ENCODE results near the gene KLRC4. TPM values are rescaled to one million over a fixed set of nuclear protein-coding genes. Genes with fewer than 3 reads are reported as not detected.

KLRC4 gene
- total RNA-seq, 1 experiment from 2014 or later = not detected

GRCh38 chr12:10358969-10359368 lies 50.6 kb downstream of the KLRC4 start:
- ChIA-PET POLR2A (ENCODE audit: unreplicated experiment) (no interaction called here), CTCF (no interaction called here)
- H3K4me3 ChIP-seq = no peak overlapping the region
- TF ChIP-seq CTCF (conservative IDR thresholded peaks at IDR 0.05) (no peak), EZH2 (IDR thresholded peaks at IDR 0.05; ENCODE audit: low read depth) (no peak)
- H3K9me2 ChIP-seq (ENCODE audit: insufficient read depth) = no peaks in the 10 kb centered on the region
- no peak overlapping the region for H3K27ac ChIP-seq
- no TSS peak for BruUV-seq (replicated peaks)
- H3K36me3 ChIP-seq (ENCODE audit: low read depth) = no peaks in the 10 kb centered on the region
- intact Hi-C loops (cut with micrococcal nuclease; ENCODE audit: unreplicated experiment) = no loop called here
- H4K20me1 ChIP-seq (ENCODE audit: insufficient read depth) = no peaks in the 10 kb centered on the region
- no peaks in the 10 kb centered on the region for H3F3A ChIP-seq (ENCODE audit: insufficient read depth, low read depth)
- no peaks in the 10 kb centered on the region for H3K9me3 ChIP-seq (ENCODE audit: insufficient read depth, low read depth)
- no peak overlapping the region for H3K4me2 ChIP-seq
- DNase-seq = no peak
- H2AFZ ChIP-seq = no peak overlapping the region
- H3K79me2 ChIP-seq (ENCODE audit: low read depth) = no peaks in the 10 kb centered on the region
- H3K4me1 ChIP-seq (replicated peaks; ENCODE audit: insufficient read depth) = peaks cover 15% of the 10 kb centered on the region
- H3K27me3 ChIP-seq (ENCODE audit: insufficient read depth, low read depth) = no peaks in the 10 kb centered on the region

GRCh38 chr12:10358131-10358530 lies 51.4 kb downstream of the KLRC4 start:
- TF ChIP-seq CTCF (conservative IDR thresholded peaks at IDR 0.05) = no peak
- no peak for TF ChIP-seq EZH2 (IDR thresholded peaks at IDR 0.05; ENCODE audit: low read depth)
- Histone ChIP-seq H3K4me1 (replicated peaks; ENCODE audit: insufficient read depth) (peaks cover 13% of the 10 kb centered on the region), H3K4me3 (no peak overlapping the region), H3K36me3 (ENCODE audit: low read depth) (no peaks in the 10 kb centered on the region), H2AFZ (no peak overlapping the region), H3K27me3 (ENCODE audit: insufficient read depth, low read depth) (no peaks in the 10 kb centered on the region), H3K9me2 (ENCODE audit: insufficient read depth) (no peaks in the 10 kb centered on the region), H3K9me3 (ENCODE audit: insufficient read depth, low read depth) (no peaks in the 10 kb centered on the region), H4K20me1 (ENCODE audit: insufficient read depth) (no peaks in the 10 kb centered on the region), H3K79me2 (ENCODE audit: low read depth) (no peaks in the 10 kb centered on the region), H3F3A (ENCODE audit: insufficient read depth, low read depth) (no peaks in the 10 kb centered on the region), H3K4me2 (no peak overlapping the region), H3K27ac (no peak overlapping the region)
- intact Hi-C loops (cut with micrococcal nuclease; ENCODE audit: unreplicated experiment) = no loop called here
- no peak for DNase-seq
- ChIA-PET POLR2A (ENCODE audit: unreplicated experiment) (no interaction called here), CTCF (no interaction called here)
- no TSS peak for BruUV-seq (replicated peaks)

Other genes starting within 250 kb of the KLRC4 start
- gene OLR1, start 237.6 kb downstream of the KLRC4 start, total RNA-seq (2021) = 20.2 and 22.4 TPM in 2 replicates
- 2.6 and 4.2 TPM in 2 replicates for gene TMEM52B, start 230.7 kb downstream of the KLRC4 start, total RNA-seq (2021)
- 85.6 and 143 TPM in 2 replicates for gene GABARAPL1, start 196.9 kb downstream of the KLRC4 start, total RNA-seq (2021)
- gene KLRD1, start 101.9 kb downstream of the KLRC4 start, total RNA-seq (2021) = 0.68 and 1.2 TPM in 2 replicates
- gene KLRK1, start 19.7 kb downstream of the KLRC4 start, total RNA-seq (2021) = not detected in 2 replicates
- not detected in 2 replicates for gene KLRC3, start 10.8 kb upstream of the KLRC4 start, total RNA-seq (2021)
- gene KLRC2, start 26.3 kb upstream of the KLRC4 start, total RNA-seq (2021) = not detected in 2 replicates
- not detected in 2 replicates for gene KLRC1, start 43.6 kb upstream of the KLRC4 start, total RNA-seq (2021)
- 0.96 and 1.0 TPM in 2 replicates for gene EIF2S3B, start 96.1 kb upstream of the KLRC4 start, total RNA-seq (2021)
- gene MAGOHB, start 203.9 kb upstream of the KLRC4 start, total RNA-seq (2021) = 53.8 and 91.4 TPM in 2 replicates

Measured in PC-9 (cell line).